Activated naive CD8-positive, alpha-beta T cell treated with anti-CD3 and anti-CD28 coated beads for 36 hours (primary cell): ENCODE results near the gene BAZ2B. TPM values are rescaled to one million over a fixed set of nuclear protein-coding genes. Genes with fewer than 3 reads are reported as not detected.

Experiments
- total RNA-seq, 2 experiments: library from RNA; stranded (reverse); gene quantifications; one replicate each; pipeline ENCODE4 v1.2.3, GENCODE V29; 2021

BAZ2B gene
- total RNA-seq, 2 experiments from 2014 or later, result 8.3 TPM

Other genes with a start within 250 kb of the BAZ2B start
- gene MARCHF7, start 96.0 kb upstream of the BAZ2B start, total RNA-seq, result 10 to 100 TPM; 85.4 to 86.8 TPM
- gene CD302, start 181.7 kb upstream of the BAZ2B start, total RNA-seq, result under 1 TPM; 0.37 to 0.56 TPM